HFFc6 (cell line): ENCODE measurements around the gene ACOT7. TPM values are rescaled to one million over a fixed set of nuclear protein-coding genes. Genes with fewer than 3 reads are reported as not detected.
"Not testable (repeated sequence)": the region's sequence is repeated elsewhere in the genome, so short reads cannot be mapped to it uniquely, and the experiment has no call there.

Experiments used
- DNase-seq: peaks from one replicate; pipeline ENCODE4 v3.0.0-alpha.2; 2018
- H3K27ac Mint-ChIP-seq: 2 replicates; pipeline ENCODE4 v1.8.0; 2020; ENCODE audit warnings: mild to moderate bottlenecking, mixed read lengths
- H3K27me3 Mint-ChIP-seq: 2 replicates; pipeline ENCODE4 v1.8.0; 2021; ENCODE audit warnings: mild to moderate bottlenecking, moderate library complexity, mixed read lengths; ENCODE audit not compliant: insufficient read depth
- H3K36me3 Mint-ChIP-seq: 2 replicates; pipeline ENCODE4 v1.8.0; 2021; ENCODE audit warnings: low read depth, mixed read lengths
- H3K4me1 Mint-ChIP-seq: 2 replicates; pipeline ENCODE4 v1.8.0; 2020; ENCODE audit warnings: low read depth, mixed read lengths
- H3K4me3 Mint-ChIP-seq: 2 replicates; pipeline ENCODE4 v1.8.0; 2020; ENCODE audit warnings: mild to moderate bottlenecking, moderate library complexity, mixed read lengths
- H3K9me3 Mint-ChIP-seq: 2 replicates; pipeline ENCODE4 v1.8.0; 2020; ENCODE audit warnings: mild to moderate bottlenecking, mixed read lengths
- CTCF ChIP-seq: fragments of 200-600 bp; sonication (generic); IDR thresholded peaks from 2 replicates; pipeline ENCODE4 v1.5.0; 2021; ENCODE audit warnings: antibody characterized with exemption, mild to moderate bottlenecking
- total RNA-seq, 6 experiments: library from RNA; stranded (reverse); fragmentation: NEBNext Ultra II Directional; extraction: Animal tissue kit (Norgen Biotek cat#: 25700); gene quantifications; 2 replicates in 1 of 6; 3 replicates in 5 of 6; pipeline ENCODE4 v1.2.3, GENCODE V29; 2021

Gene ACOT7
- total RNA-seq, 6 experiments from 2014 or later, result 103 to 125 (median 111) TPM

- Mint-ChIP-seq H3K4me3 (no peak overlapping the region), H3K27ac (no peak overlapping the region), H3K27me3 (no peaks in the 10 kb centered on the region), H3K36me3 (peaks cover 6% of the 10 kb centered on the region; the same call in 1 of the 2 replicates), H3K4me1 (peaks cover 9% of the 10 kb centered on the region), H3K9me3 (0 out of 2 replicates have a peak, but pooled peaks cover 6% of the 10 kb centered on the region)
- no peak for DNase-seq
- no peak for TF ChIP-seq CTCF
These were observed 28.5 kb downstream of the ACOT7 start for GRCh38 chr1:6365047-6365446.

DNA sequence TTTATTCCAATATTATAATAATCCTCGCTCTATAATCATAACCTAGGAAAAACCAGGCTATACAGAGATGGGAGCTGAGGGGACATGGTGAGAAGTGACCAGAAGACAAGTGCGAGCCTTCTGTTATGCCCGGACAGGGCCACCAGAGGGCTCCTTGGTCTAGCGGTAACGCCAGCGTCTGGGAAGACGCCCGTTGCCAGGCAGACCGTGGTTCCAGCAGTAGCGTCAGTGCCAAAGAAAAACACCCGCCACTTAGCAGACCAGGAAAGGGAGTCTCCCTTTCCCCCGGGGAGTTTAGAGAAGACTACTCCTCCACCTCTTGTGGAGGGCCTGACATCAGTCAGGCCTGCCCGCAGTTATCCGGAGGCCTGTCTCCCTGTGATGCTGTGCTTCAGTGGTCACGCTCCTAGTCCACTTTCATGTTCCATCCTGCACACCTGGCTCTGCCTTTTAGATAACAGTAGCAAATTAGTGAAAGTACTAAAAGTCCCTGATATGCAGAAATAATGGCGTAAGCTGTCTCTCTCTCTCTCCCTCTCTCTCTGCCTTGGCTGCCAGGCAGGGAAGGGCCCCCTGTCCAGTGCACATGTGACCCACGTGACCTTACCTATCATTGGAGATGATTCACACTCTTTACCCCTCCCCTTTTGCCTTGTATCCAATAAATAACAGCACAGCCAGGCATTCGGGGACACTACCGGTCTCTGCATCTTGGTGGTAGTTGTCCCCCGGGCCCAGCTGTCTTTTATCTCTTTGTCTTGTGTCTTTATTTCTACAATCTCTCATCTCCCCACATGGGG lies 30.3 kb downstream of the ACOT7 start:
- H3K9me3 Mint-ChIP-seq, H3K36me3 Mint-ChIP-seq, H3K27me3 Mint-ChIP-seq, H3K4me3 Mint-ChIP-seq: not testable (repeated sequence)
- peak; percentile 85 for TF ChIP-seq CTCF
- H3K27ac Mint-ChIP-seq, result peak overlapping the region; percentile 67
- peaks cover 19% of the 10 kb centered on the region for H3K4me1 Mint-ChIP-seq
- DNase-seq, result peak; percentile 64

DNA sequence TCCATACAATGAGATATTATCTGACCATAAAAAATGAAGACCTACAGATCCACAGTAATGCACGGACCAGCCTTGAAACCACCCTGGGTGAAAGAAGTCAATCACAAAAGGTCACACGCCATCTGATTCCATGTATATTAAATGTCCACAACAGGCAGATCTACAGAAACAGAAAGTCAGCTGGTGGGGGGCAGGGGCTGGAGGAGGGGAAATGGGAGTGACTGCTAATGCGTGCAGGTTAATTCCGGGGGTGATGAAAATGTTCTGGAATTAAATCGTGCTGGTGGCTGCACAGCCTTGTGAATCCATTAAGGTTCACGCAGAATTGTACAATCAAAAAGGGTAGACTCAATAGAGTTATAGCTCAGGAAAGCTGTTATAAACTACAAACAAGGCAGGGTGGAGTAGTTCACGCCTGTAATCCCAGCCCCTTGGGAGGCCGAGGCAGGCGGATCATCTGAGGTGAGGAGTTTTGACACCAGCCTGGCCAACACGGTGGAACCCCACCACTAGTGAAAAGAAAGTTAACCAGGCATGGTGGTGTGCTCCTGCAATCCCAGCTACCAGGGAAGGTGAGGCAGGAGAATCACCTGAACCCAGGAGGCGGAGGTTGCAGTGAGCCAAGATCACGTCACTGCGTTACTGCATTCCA lies 32.3 kb downstream of the ACOT7 start:
- Mint-ChIP-seq H3K4me1 (peaks cover 19% of the 10 kb centered on the region), H3K27ac (no peak overlapping the region), H3K9me3 (no peaks in the 10 kb centered on the region), H3K27me3 (peaks cover 1% of the 10 kb centered on the region; the same call in 1 of the 2 replicates), H3K36me3 (no peaks in the 10 kb centered on the region), H3K4me3 (no peak overlapping the region)
- no peak for DNase-seq
- no peak for TF ChIP-seq CTCF

DNA sequence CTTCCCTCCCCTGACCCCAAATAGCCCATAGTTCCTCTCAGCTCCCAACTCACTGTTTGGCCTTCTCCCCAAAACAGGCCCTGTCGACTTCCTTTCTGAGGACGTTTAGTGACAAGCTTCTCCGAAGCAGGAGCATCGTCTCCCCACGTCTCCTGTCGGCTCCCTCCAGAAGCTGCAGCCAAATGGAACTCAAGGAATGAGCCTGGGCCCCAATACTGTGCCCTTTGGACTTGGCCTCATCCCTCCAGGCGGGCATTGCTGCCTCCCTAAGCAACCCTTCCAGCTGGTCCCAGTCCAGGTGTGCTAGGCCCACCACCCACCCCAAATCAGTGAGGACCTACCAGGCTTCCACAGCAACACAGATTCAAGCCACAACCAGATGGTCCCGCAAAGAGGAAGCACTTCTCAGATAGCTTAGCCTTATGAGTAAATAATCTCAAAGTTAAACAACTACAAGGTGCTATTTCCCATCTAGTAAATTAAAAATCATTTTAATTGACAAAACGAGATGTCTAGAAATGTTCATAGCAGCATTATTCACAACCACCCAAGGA lies 33.0 kb downstream of the ACOT7 start:
- no peak for DNase-seq
- H3K4me1 Mint-ChIP-seq, result peaks cover 19% of the 10 kb centered on the region
- no peaks in the 10 kb centered on the region for H3K36me3 Mint-ChIP-seq
- peaks cover 1% of the 10 kb centered on the region; the same call in 1 of the 2 replicates for H3K27me3 Mint-ChIP-seq
- peak overlapping the region; percentile 71 for H3K27ac Mint-ChIP-seq
- no peak for TF ChIP-seq CTCF
- H3K4me3 Mint-ChIP-seq, result no peak overlapping the region
- no peaks in the 10 kb centered on the region for H3K9me3 Mint-ChIP-seq

DNA sequence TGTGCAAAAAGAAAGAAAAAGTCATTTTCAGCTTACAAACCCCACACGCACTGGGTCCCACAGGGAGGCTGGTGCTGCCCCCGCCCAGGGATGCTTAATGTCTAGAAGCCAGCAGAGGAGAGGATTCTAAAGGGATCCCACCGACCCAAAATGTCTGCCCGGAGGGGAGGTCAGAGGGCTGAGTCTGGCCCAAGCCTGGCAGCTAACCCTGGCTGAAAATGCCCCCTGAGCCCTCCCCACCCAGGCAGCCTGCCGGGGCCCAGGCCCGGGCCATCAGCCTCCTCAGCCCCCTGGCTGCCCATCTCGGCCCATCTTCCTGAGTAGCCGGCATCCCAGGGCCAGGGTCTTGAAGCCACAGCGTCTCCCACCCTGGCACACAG lies 33.5 kb downstream of the ACOT7 start:
- TF ChIP-seq CTCF, result no peak
- Mint-ChIP-seq H3K9me3 (no peaks in the 10 kb centered on the region), H3K27ac (peak overlapping the region; percentile 71; the same call in 1 of the 2 replicates), H3K4me1 (peaks cover 19% of the 10 kb centered on the region), H3K36me3 (no peaks in the 10 kb centered on the region), H3K27me3 (peaks cover 1% of the 10 kb centered on the region; the same call in 1 of the 2 replicates), H3K4me3 (no peak overlapping the region; the same call in 1 of the 2 replicates)
- no peak for DNase-seq
